Measurements from ENCODE around the gene FRMD3.

The FRMD3 gene

DNA sequence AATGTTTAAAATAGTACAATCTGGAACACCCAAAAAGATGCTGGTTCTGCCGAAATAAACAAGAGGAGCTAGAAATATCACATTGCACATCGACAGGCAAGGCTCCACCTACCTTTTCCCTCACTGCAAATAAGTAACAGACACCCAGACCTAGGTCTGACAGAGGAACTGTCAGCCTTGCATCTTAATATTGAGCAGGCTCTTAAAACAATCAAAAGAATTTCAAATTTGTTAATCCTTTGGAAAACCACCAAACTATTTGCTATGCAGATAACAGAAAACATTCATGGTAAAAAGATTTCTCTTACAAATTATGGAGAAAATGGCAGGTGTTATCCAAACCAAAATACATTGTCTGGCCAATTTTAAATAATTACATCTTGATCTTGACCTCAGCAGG lies 71.3 kb downstream of the FRMD3 start:
- no peaks in the 10 kb centered on the region for H3K4me1 ChIP-seq (ENCODE audit: control insufficient read depth, insufficient read depth, low read length, poor library complexity, severe bottlenecking)
- H3K27ac ChIP-seq (ENCODE audit: insufficient read depth, low read length, poor library complexity, severe bottlenecking) = no peak overlapping the region
- H3K27me3 ChIP-seq (replicated peaks; ENCODE audit: control insufficient read depth, insufficient read depth, low read length, poor library complexity, severe bottlenecking) = no peaks in the 10 kb centered on the region
- H3K9me3 ChIP-seq (ENCODE audit: control insufficient read depth, low read length) = no peaks in the 10 kb centered on the region
- H3K36me3 ChIP-seq (ENCODE audit: control insufficient read depth, insufficient read depth, low read length) = no peaks in the 10 kb centered on the region
- no peak for DNase-seq
- no peak overlapping the region for H3K4me3 ChIP-seq (ENCODE audit: insufficient read depth, low read depth, low read length, poor library complexity, severe bottlenecking)

DNA sequence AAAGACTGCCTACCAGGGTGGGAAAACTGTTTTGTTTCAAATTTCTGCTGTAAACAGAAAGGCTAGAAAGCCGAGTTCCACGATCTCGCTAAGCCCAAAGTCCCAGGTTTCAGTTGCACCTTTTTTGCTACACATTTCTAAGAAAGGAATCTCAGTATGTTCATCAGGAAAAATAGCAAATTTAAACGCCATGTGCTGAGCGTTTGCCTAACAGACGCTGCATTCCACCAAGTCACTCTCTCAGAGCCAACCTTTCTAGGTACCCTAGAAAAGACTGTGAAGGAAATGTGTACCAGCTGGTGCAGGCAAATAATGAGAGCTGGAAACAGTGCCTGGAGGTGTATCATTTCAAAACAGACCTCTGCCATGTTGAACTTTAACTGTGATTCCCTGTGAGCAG lies 71.8 kb downstream of the FRMD3 start:
- Histone ChIP-seq H3K4me1 (ENCODE audit: control insufficient read depth, insufficient read depth, low read length, poor library complexity, severe bottlenecking) (no peaks in the 10 kb centered on the region), H3K27ac (ENCODE audit: insufficient read depth, low read length, poor library complexity, severe bottlenecking) (no peak overlapping the region), H3K9me3 (ENCODE audit: control insufficient read depth, low read length) (no peaks in the 10 kb centered on the region), H3K27me3 (replicated peaks; ENCODE audit: control insufficient read depth, insufficient read depth, low read length, poor library complexity, severe bottlenecking) (no peaks in the 10 kb centered on the region), H3K36me3 (ENCODE audit: control insufficient read depth, insufficient read depth, low read length) (no peaks in the 10 kb centered on the region), H3K4me3 (ENCODE audit: insufficient read depth, low read depth, low read length, poor library complexity, severe bottlenecking) (no peak overlapping the region)
- no peak for DNase-seq

DNA sequence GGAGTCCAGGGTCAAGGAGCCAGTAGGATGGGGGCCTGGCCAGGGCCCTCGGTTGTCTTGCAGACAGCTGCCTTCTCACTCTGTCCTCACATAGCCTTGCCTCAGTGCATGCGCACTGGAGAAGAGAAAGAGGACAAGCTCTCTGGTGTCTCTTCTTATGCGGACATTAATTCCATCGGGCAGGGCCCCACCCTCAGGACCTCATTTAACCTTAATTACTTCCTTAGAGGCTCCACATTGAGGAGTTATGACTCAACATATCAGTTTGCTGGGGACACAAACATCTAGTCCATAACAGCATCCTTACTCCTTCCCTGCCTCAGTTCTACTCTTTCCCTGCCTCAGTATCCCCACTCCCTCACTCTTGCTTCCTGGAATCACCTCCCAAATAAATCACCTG lies 78.4 kb downstream of the FRMD3 start:
- Histone ChIP-seq H3K4me1 (ENCODE audit: control insufficient read depth, insufficient read depth, low read length, poor library complexity, severe bottlenecking) (no peaks in the 10 kb centered on the region), H3K4me3 (ENCODE audit: insufficient read depth, low read depth, low read length, poor library complexity, severe bottlenecking) (no peak overlapping the region), H3K27ac (ENCODE audit: insufficient read depth, low read length, poor library complexity, severe bottlenecking) (no peak overlapping the region), H3K27me3 (replicated peaks; ENCODE audit: control insufficient read depth, insufficient read depth, low read length, poor library complexity, severe bottlenecking) (no peaks in the 10 kb centered on the region), H3K36me3 (ENCODE audit: control insufficient read depth, insufficient read depth, low read length) (no peaks in the 10 kb centered on the region), H3K9me3 (ENCODE audit: control insufficient read depth, low read length) (no peaks in the 10 kb centered on the region)
- no peak for DNase-seq

DNA sequence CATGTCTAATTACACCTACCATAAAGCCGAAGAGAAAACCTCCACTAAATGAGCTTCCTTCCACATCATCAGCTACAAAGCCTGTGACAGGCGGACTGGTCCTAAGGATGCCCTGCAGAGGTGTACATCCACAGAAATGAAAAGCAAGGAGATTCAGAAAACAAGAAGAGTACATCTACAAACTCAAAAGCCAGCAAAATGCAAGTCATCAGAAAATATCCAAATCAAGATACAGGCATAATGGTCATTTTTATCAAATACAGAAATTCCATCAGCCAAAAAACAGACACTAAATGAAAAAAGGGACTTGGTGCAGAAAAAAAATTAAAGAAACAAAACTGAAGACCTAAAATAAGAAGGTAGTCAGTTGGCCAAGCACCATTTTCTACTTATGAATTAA lies 79.7 kb downstream of the FRMD3 start:
- Histone ChIP-seq H3K4me1 (ENCODE audit: control insufficient read depth, insufficient read depth, low read length, poor library complexity, severe bottlenecking) (no peaks in the 10 kb centered on the region), H3K27me3 (replicated peaks; ENCODE audit: control insufficient read depth, insufficient read depth, low read length, poor library complexity, severe bottlenecking) (no peaks in the 10 kb centered on the region), H3K9me3 (ENCODE audit: control insufficient read depth, low read length) (no peaks in the 10 kb centered on the region), H3K27ac (ENCODE audit: insufficient read depth, low read length, poor library complexity, severe bottlenecking) (no peak overlapping the region), H3K36me3 (ENCODE audit: control insufficient read depth, insufficient read depth, low read length) (no peaks in the 10 kb centered on the region), H3K4me3 (ENCODE audit: insufficient read depth, low read depth, low read length, poor library complexity, severe bottlenecking) (no peak overlapping the region)
- DNase-seq = no peak

DNA sequence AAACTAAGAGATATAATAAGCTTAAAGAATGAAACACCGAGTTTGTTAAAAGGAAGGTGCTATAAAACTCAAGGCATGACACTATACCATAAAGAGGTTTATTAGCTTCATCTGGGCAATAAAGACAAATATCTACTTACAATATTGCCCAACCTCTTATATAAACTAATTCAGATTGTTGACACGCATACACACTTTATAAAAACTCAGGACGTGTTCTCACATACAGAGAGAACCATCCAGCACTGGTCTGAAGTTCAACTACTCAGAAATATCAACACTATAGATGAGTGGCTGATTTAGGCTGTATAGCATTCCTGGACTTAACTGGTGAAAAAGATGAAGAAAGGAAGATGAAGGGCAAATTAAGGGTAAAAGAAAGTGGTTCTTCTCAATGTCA lies 81.2 kb downstream of the FRMD3 start:
- H3K4me1 ChIP-seq (ENCODE audit: control insufficient read depth, insufficient read depth, low read length, poor library complexity, severe bottlenecking) = no peaks in the 10 kb centered on the region
- no peak overlapping the region for H3K27ac ChIP-seq (ENCODE audit: insufficient read depth, low read length, poor library complexity, severe bottlenecking)
- H3K27me3 ChIP-seq (replicated peaks; ENCODE audit: control insufficient read depth, insufficient read depth, low read length, poor library complexity, severe bottlenecking) = no peaks in the 10 kb centered on the region
- no peaks in the 10 kb centered on the region for H3K9me3 ChIP-seq (ENCODE audit: control insufficient read depth, low read length)
- H3K4me3 ChIP-seq (ENCODE audit: insufficient read depth, low read depth, low read length, poor library complexity, severe bottlenecking) = no peak overlapping the region
- H3K36me3 ChIP-seq (ENCODE audit: control insufficient read depth, insufficient read depth, low read length) = no peaks in the 10 kb centered on the region
- DNase-seq = no peak

DNA sequence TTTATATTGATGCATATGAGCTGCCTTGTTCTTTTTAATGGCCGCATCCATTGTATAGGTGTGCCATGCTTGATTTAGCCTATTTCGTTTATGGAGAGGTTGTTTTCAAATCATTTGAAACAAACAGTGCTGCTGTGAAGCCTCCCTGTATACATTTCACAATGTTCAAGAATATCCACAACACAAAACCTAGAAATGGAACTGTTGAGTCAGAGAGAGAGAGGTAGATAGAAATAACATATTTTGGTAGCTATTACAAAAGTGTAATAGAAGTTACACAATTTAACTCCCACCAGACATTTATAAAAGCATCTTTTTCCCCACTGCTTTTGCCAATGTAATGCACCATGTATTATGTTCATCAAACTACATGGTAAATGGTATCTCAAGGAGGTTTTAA lies 82.0 kb downstream of the FRMD3 start:
- Histone ChIP-seq H3K4me3 (ENCODE audit: insufficient read depth, low read depth, low read length, poor library complexity, severe bottlenecking) (no peak overlapping the region), H3K27ac (ENCODE audit: insufficient read depth, low read length, poor library complexity, severe bottlenecking) (no peak overlapping the region), H3K9me3 (ENCODE audit: control insufficient read depth, low read length) (no peaks in the 10 kb centered on the region), H3K4me1 (ENCODE audit: control insufficient read depth, insufficient read depth, low read length, poor library complexity, severe bottlenecking) (no peaks in the 10 kb centered on the region), H3K36me3 (ENCODE audit: control insufficient read depth, insufficient read depth, low read length) (no peaks in the 10 kb centered on the region), H3K27me3 (replicated peaks; ENCODE audit: control insufficient read depth, insufficient read depth, low read length, poor library complexity, severe bottlenecking) (no peaks in the 10 kb centered on the region)
- DNase-seq = no peak

DNA sequence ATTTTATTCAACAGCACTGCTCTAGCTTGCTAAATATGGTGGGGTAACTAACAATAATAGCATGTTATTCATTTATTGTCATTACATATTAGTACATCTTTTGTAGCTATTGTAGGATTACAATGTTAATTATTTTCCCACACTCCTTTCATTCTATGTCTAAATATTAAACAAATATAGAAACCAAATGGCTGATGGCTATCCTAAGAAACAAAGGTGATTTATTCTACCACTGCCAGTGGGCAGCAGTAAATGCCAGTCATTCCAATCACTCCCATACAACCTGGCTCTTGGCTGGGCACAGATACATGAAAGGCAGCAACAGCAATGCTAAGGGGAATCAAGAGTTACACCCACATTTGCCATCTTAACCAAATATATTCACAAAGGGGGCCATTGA lies 84.1 kb downstream of the FRMD3 start:
- no peak for DNase-seq
- Histone ChIP-seq H3K4me1 (ENCODE audit: control insufficient read depth, insufficient read depth, low read length, poor library complexity, severe bottlenecking) (no peaks in the 10 kb centered on the region), H3K36me3 (ENCODE audit: control insufficient read depth, insufficient read depth, low read length) (no peaks in the 10 kb centered on the region), H3K27ac (ENCODE audit: insufficient read depth, low read length, poor library complexity, severe bottlenecking) (no peak overlapping the region), H3K4me3 (ENCODE audit: insufficient read depth, low read depth, low read length, poor library complexity, severe bottlenecking) (no peak overlapping the region), H3K9me3 (ENCODE audit: control insufficient read depth, low read length) (no peaks in the 10 kb centered on the region), H3K27me3 (replicated peaks; ENCODE audit: control insufficient read depth, insufficient read depth, low read length, poor library complexity, severe bottlenecking) (no peaks in the 10 kb centered on the region)

DNA sequence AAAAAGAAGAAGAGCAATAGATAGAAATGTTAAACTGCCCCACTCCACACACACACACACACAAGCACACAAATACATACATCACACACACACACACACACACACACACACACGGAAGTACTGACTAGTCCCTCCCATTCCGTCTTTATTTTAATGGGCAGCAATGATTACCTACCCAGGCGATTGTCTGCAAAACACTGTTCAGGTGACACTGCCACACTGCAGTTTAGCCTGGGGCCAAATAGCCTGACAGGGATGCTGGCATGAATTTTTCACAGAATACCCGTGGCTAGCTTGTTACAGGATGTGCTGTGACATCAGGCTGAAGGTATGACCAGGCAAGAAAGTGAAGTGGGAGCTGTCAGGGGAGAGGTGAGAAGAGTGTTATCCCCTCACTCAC lies 86.9 kb downstream of the FRMD3 start:
- H3K27ac ChIP-seq (ENCODE audit: insufficient read depth, low read length, poor library complexity, severe bottlenecking) = no peak overlapping the region
- DNase-seq = no peak
- no peaks in the 10 kb centered on the region for H3K4me1 ChIP-seq (ENCODE audit: control insufficient read depth, insufficient read depth, low read length, poor library complexity, severe bottlenecking)
- H3K36me3 ChIP-seq (ENCODE audit: control insufficient read depth, insufficient read depth, low read length) = no peaks in the 10 kb centered on the region
- H3K4me3 ChIP-seq (ENCODE audit: insufficient read depth, low read depth, low read length, poor library complexity, severe bottlenecking) = no peak overlapping the region
- H3K9me3 ChIP-seq (ENCODE audit: control insufficient read depth, low read length) = no peaks in the 10 kb centered on the region
- no peaks in the 10 kb centered on the region for H3K27me3 ChIP-seq (replicated peaks; ENCODE audit: control insufficient read depth, insufficient read depth, low read length, poor library complexity, severe bottlenecking)

DNA sequence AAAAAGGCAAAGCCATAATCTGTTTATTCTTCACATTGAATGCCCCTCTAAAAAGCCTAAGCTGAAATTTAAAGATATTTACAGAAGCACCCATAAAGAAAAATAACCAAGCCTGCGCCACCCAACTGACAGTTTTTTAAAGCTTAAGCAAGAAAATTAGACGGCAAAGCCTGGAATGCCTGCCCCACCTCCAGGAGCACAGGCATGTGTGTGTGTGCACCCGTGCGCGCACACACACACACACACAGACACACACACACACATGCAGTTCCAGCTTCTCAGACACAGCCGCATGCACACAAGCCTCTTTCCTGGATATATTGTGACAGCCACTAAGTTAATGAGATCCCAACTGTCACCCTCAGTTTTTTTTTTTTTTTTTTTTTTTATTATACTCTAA lies 88.2 kb downstream of the FRMD3 start:
- no peaks in the 10 kb centered on the region for H3K27me3 ChIP-seq (replicated peaks; ENCODE audit: control insufficient read depth, insufficient read depth, low read length, poor library complexity, severe bottlenecking)
- no peak for DNase-seq
- H3K4me1 ChIP-seq (ENCODE audit: control insufficient read depth, insufficient read depth, low read length, poor library complexity, severe bottlenecking) = no peaks in the 10 kb centered on the region
- H3K9me3 ChIP-seq (ENCODE audit: control insufficient read depth, low read length) = no peaks in the 10 kb centered on the region
- H3K4me3 ChIP-seq (ENCODE audit: insufficient read depth, low read depth, low read length, poor library complexity, severe bottlenecking) = no peak overlapping the region
- H3K27ac ChIP-seq (ENCODE audit: insufficient read depth, low read length, poor library complexity, severe bottlenecking) = no peak overlapping the region
- no peaks in the 10 kb centered on the region for H3K36me3 ChIP-seq (ENCODE audit: control insufficient read depth, insufficient read depth, low read length)

DNA sequence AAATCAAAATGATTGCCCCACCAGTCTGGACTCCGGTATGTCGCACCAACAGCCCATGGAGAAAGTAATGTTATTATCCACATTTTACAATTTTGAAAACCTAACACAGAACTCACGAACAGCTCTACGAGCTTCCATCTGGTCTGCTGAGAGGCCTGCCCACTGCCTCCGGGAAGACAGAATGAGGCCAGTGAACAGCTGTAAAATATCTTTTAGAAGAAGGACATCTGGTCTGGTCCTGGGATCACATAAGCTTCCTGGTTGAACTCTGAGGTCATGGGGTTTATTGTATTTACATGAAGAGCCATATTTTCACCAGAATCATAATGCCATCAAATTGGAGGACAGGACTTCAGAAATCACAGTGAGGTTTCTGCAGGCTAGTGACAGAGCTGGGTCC lies 89.0 kb downstream of the FRMD3 start:
- no peaks in the 10 kb centered on the region for H3K9me3 ChIP-seq (ENCODE audit: control insufficient read depth, low read length)
- DNase-seq = no peak
- no peaks in the 10 kb centered on the region for H3K4me1 ChIP-seq (ENCODE audit: control insufficient read depth, insufficient read depth, low read length, poor library complexity, severe bottlenecking)
- no peaks in the 10 kb centered on the region for H3K27me3 ChIP-seq (replicated peaks; ENCODE audit: control insufficient read depth, insufficient read depth, low read length, poor library complexity, severe bottlenecking)
- no peak overlapping the region for H3K4me3 ChIP-seq (ENCODE audit: insufficient read depth, low read depth, low read length, poor library complexity, severe bottlenecking)
- no peaks in the 10 kb centered on the region for H3K36me3 ChIP-seq (ENCODE audit: control insufficient read depth, insufficient read depth, low read length)
- no peak overlapping the region for H3K27ac ChIP-seq (ENCODE audit: insufficient read depth, low read length, poor library complexity, severe bottlenecking)

DNA sequence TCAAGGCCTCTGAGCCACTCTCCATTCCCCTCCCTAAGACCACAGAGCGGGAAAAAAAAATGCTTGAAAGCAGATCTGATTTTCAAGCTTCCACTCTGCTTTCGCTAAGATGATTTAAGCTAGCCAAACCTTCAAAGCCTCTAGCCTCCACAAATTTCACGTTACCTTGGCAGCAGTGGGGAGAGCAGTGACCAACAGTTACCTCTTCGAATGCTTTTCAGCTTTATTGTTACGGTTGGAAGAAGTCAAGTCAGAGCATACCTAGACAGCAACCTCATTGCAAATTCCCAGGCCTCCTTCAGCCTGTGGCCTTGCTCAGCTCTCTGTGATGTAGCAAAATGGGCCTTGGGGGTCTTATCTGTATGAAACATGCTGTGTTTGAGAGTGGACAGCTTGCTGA lies 89.6 kb downstream of the FRMD3 start:
- no peak for DNase-seq
- no peak overlapping the region for H3K27ac ChIP-seq (ENCODE audit: insufficient read depth, low read length, poor library complexity, severe bottlenecking)
- H3K27me3 ChIP-seq (replicated peaks; ENCODE audit: control insufficient read depth, insufficient read depth, low read length, poor library complexity, severe bottlenecking) = no peaks in the 10 kb centered on the region
- H3K4me3 ChIP-seq (ENCODE audit: insufficient read depth, low read depth, low read length, poor library complexity, severe bottlenecking) = no peak overlapping the region
- H3K9me3 ChIP-seq (ENCODE audit: control insufficient read depth, low read length) = no peaks in the 10 kb centered on the region
- no peaks in the 10 kb centered on the region for H3K4me1 ChIP-seq (ENCODE audit: control insufficient read depth, insufficient read depth, low read length, poor library complexity, severe bottlenecking)
- no peaks in the 10 kb centered on the region for H3K36me3 ChIP-seq (ENCODE audit: control insufficient read depth, insufficient read depth, low read length)
